WTC11 (cell line): ENCODE results near the gene ATF7IP. TPM values are rescaled to one million over a fixed set of nuclear protein-coding genes. Genes with fewer than 3 reads are reported as not detected.

Source experiments
- ATAC-seq: fragments of 200-7000 bp; cut with Tn5 transposase; 2 replicates; pipeline ENCODE4 v1.10.0; 2021; ENCODE audit warnings: mild to moderate bottlenecking, moderate library complexity
- CTCF ChIA-PET: fragments of 300-600 bp; sonication (Branson Sonifier 250); formaldehyde crosslinking; loops from one replicate; lab custom pipeline; 2021; ENCODE audit warnings: antibody characterized with exemption; lab: Charles Lee
- POLR2A ChIA-PET: fragments of 350-600 bp; sonication (Branson Sonifier 250); formaldehyde crosslinking; loops from one replicate; lab custom pipeline; 2021; ENCODE audit warnings: antibody characterized with exemption; lab: Charles Lee
- DNase-seq: peaks from one replicate; pipeline ENCODE4 v3.0.0; 2021; ENCODE audit warnings: low spot score
- H3K27ac Mint-ChIP-seq: 2 replicates; pipeline ENCODE4 v1.8.0; 2021; ENCODE audit warnings: mixed read lengths
- H3K27me3 Mint-ChIP-seq: 2 replicates; pipeline ENCODE4 v1.8.0; 2021; ENCODE audit warnings: low read depth, mild to moderate bottlenecking, moderate library complexity, mixed read lengths
- H3K36me3 Mint-ChIP-seq: 2 replicates; pipeline ENCODE4 v1.8.0; 2021; ENCODE audit warnings: mixed read lengths
- H3K4me1 Mint-ChIP-seq: 2 replicates; pipeline ENCODE4 v1.8.0; 2022; ENCODE audit warnings: mixed read lengths
- H3K4me3 Mint-ChIP-seq: 2 replicates; pipeline ENCODE4 v1.8.0; 2021; ENCODE audit warnings: mild to moderate bottlenecking, moderate library complexity, mixed read lengths
- H3K9me3 Mint-ChIP-seq: 2 replicates; pipeline ENCODE4 v1.8.0; 2021; ENCODE audit warnings: mixed read lengths
- CBFB ChIP-seq: sonication (generic); formaldehyde crosslinking; IDR thresholded peaks from 2 replicates; pipeline ENCODE4 v1.8.1; 2022; ENCODE audit warnings: mild to moderate bottlenecking, low read depth, missing genetic modification reagents
- CREB1 ChIP-seq: sonication (generic); formaldehyde crosslinking; IDR thresholded peaks from 2 replicates; pipeline ENCODE4 v1.8.0; 2023; ENCODE audit warnings: mild to moderate bottlenecking, missing genetic modification reagents
- ERG ChIP-seq: fragments of 250-450 bp; sonication (Bioruptor Pico); IDR thresholded peaks from 2 replicates; pipeline ENCODE4 v1.8.0; 2021; ENCODE audit warnings: mild to moderate bottlenecking
- ETV6 ChIP-seq: sonication (generic); formaldehyde crosslinking; IDR thresholded peaks from 2 replicates; pipeline ENCODE4 v1.8.1; 2022; ENCODE audit warnings: mild to moderate bottlenecking, missing genetic modification reagents
- GRHL2 ChIP-seq: fragments of 250-450 bp; sonication (Bioruptor Pico); IDR thresholded peaks from 2 replicates; pipeline ENCODE4 v1.8.0; 2022; ENCODE audit warnings: mild to moderate bottlenecking, moderate library complexity; ENCODE audit not compliant: insufficient replicate concordance, severe bottlenecking
- HMGXB4 ChIP-seq: sonication (generic); formaldehyde crosslinking; IDR thresholded peaks from 2 replicates; pipeline ENCODE4 v1.8.1; 2023; ENCODE audit warnings: mild to moderate bottlenecking, moderate library complexity, missing genetic modification reagents
- SMAD3 ChIP-seq: sonication (generic); formaldehyde crosslinking; IDR thresholded peaks from 2 replicates; pipeline ENCODE4 v1.8.0; 2022; ENCODE audit warnings: missing genetic modification reagents, mild to moderate bottlenecking, borderline replicate concordance
- SMAD4 ChIP-seq: sonication (generic); formaldehyde crosslinking; IDR thresholded peaks from 2 replicates; pipeline ENCODE4 v1.8.0; 2022; ENCODE audit warnings: mild to moderate bottlenecking, missing genetic modification reagents
- SP1 ChIP-seq: sonication (generic); formaldehyde crosslinking; conservative IDR thresholded peaks from 2 replicates; pipeline ENCODE4 v1.8.1; 2022; ENCODE audit warnings: missing genetic modification reagents
- ZNF396 ChIP-seq: fragments of 250-450 bp; sonication (Bioruptor Pico); IDR thresholded peaks from 2 replicates; pipeline ENCODE4 v1.8.0; 2021; ENCODE audit warnings: mild to moderate bottlenecking, moderate library complexity, borderline replicate concordance
- ZSCAN18 ChIP-seq: fragments of 250-450 bp; sonication (Bioruptor Pico); IDR thresholded peaks from 2 replicates; pipeline ENCODE4 v2.1.2; 2022; ENCODE audit warnings: mild to moderate bottlenecking, moderate library complexity
- total RNA-seq: library from RNA; stranded (reverse); gene quantifications from 3 replicates; pipeline ENCODE4 v1.2.3, GENCODE V29; 2021
- TF ChIP-seq, protein P1 (sequence below): fragments of 250-450 bp; sonication (Bioruptor Pico); conservative IDR thresholded peaks from 2 replicates; pipeline ENCODE4 v1.9.0; 2021; ENCODE audit warnings: mild to moderate bottlenecking
- TF ChIP-seq, protein P2 (sequence below): sonication (generic); formaldehyde crosslinking; IDR thresholded peaks from 2 replicates; pipeline ENCODE4 v1.8.0; 2022; ENCODE audit warnings: mild to moderate bottlenecking, missing genetic modification reagents
- TF ChIP-seq, protein P3 (sequence below): sonication (generic); formaldehyde crosslinking; IDR thresholded peaks from 2 replicates; pipeline ENCODE4 v1.8.0; 2023; ENCODE audit warnings: missing genetic modification reagents, mild to moderate bottlenecking, borderline replicate concordance
- TF ChIP-seq, protein P4 (sequence below): fragments of 200-600 bp; IDR thresholded peaks from 2 replicates; pipeline ENCODE4 v1.8.0; 2022; ENCODE audit warnings: antibody characterized with exemption

Gene ATF7IP
- total RNA-seq, 1 experiment from 2014 or later: 141 TPM

- Mint-ChIP-seq H3K4me1 (peaks cover 10% of the 10 kb centered on the region), H3K27me3 (no peaks in the 10 kb centered on the region), H3K9me3 (no peaks in the 10 kb centered on the region), H3K27ac (no peak overlapping the region), H3K36me3 (peaks cover 51% of the 10 kb centered on the region), H3K4me3 (no peak overlapping the region)
- ATAC-seq (no peak), DNase-seq (no peak)
- ChIA-PET CTCF (no interaction called here), POLR2A (no interaction called here)
- no peak for TF ChIP-seq SP1 (CRISPR knock-in tag)
- no peak for TF ChIP-seq CREB1 (CRISPR knock-in tag)
- no peak for TF ChIP-seq CBFB (CRISPR knock-in tag)
- TF ChIP-seq, protein P1, sequence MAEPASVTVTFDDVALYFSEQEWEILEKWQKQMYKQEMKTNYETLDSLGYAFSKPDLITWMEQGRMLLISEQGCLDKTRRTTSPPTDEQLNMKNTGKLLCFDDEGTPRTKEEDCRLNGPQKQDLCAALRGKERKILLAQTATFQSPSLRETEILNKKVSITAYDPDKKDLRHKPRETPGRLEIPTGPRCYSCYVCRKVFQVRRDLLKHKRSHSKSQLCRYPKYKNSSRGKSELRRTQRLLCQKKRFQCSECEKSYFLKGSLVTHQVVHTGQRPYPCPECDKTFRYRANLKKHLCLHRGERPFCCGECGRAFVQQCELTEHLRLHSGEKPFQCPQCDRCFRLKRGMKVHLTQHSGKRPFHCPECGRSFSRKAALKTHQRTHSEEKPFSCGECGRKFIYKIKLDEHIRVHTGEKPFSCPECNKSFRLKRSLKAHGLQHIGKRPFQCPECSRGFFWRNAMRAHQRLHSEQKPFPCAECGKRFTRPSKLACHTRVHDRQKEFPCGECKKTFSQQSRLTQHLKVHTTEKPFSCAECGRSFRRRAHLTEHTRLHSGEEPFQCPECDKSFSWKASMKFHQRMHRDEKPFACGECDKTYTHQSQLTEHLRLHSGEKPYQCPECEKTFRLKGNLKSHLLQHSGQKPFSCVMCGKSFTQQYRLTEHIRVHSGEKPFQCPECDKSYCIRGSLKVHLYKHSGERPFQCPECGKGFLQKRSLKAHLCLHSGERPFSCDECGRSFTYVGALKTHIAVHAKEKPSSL: no peak
- no peak for TF ChIP-seq ETV6 (CRISPR knock-in tag)
- TF ChIP-seq, protein P2, sequence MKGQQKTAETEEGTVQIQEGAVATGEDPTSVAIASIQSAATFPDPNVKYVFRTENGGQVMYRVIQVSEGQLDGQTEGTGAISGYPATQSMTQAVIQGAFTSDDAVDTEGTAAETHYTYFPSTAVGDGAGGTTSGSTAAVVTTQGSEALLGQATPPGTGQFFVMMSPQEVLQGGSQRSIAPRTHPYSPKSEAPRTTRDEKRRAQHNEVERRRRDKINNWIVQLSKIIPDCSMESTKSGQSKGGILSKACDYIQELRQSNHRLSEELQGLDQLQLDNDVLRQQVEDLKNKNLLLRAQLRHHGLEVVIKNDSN (CRISPR knock-in tag): no peak
- TF ChIP-seq SMAD4 (CRISPR knock-in tag): no peak
- no peak for TF ChIP-seq SMAD3 (CRISPR knock-in tag)
- no peak for TF ChIP-seq ZNF396 (CRISPR knock-in tag)
Measured at GRCh38 chr12:14435627-14436026, 70.1 kb downstream of the ATF7IP start.

DNA sequence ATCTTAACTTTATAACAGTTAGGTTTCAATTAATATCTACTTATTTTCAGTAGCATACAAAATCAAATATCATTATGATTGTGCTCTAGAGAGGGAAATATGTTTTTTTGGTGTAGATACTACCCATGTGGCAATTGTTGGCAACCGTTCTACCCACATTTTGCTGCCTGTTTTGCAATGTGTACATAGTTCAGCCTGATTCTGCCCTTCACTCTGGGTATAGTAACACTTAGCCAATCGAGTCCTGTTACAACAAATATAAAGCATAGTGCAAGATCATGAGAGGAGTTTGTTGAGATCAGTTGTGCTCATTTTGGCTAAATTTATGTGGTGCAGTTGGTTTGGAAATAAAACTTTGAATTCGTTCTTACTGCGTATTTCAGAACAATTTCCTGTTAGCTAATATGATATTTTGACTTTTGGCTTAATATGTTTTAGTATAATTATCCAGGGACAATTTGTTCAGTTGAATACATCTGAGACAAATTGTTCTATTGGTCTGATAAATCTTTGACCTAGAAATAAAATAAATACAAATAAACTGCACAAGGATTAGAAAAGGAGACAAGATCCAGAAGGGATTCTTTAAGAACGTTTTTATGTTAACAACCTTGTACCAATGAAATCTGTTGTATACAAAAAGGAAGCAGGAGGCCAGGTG is 76.9 kb downstream of the ATF7IP start:
- H3K9me3 Mint-ChIP-seq: no peaks in the 10 kb centered on the region
- H3K4me3 Mint-ChIP-seq: no peak overlapping the region
- peaks cover 74% of the 10 kb centered on the region for H3K36me3 Mint-ChIP-seq
- DNase-seq (no peak), ATAC-seq (no peak)
- no peaks in the 10 kb centered on the region for H3K27me3 Mint-ChIP-seq
- CTCF ChIA-PET: no interaction called here
- TF ChIP-seq GRHL2: no peak
- TF ChIP-seq, protein P2 (CRISPR knock-in tag): no peak
- TF ChIP-seq ZSCAN18 (CRISPR knock-in tag): no peak
- TF ChIP-seq, protein P3, sequence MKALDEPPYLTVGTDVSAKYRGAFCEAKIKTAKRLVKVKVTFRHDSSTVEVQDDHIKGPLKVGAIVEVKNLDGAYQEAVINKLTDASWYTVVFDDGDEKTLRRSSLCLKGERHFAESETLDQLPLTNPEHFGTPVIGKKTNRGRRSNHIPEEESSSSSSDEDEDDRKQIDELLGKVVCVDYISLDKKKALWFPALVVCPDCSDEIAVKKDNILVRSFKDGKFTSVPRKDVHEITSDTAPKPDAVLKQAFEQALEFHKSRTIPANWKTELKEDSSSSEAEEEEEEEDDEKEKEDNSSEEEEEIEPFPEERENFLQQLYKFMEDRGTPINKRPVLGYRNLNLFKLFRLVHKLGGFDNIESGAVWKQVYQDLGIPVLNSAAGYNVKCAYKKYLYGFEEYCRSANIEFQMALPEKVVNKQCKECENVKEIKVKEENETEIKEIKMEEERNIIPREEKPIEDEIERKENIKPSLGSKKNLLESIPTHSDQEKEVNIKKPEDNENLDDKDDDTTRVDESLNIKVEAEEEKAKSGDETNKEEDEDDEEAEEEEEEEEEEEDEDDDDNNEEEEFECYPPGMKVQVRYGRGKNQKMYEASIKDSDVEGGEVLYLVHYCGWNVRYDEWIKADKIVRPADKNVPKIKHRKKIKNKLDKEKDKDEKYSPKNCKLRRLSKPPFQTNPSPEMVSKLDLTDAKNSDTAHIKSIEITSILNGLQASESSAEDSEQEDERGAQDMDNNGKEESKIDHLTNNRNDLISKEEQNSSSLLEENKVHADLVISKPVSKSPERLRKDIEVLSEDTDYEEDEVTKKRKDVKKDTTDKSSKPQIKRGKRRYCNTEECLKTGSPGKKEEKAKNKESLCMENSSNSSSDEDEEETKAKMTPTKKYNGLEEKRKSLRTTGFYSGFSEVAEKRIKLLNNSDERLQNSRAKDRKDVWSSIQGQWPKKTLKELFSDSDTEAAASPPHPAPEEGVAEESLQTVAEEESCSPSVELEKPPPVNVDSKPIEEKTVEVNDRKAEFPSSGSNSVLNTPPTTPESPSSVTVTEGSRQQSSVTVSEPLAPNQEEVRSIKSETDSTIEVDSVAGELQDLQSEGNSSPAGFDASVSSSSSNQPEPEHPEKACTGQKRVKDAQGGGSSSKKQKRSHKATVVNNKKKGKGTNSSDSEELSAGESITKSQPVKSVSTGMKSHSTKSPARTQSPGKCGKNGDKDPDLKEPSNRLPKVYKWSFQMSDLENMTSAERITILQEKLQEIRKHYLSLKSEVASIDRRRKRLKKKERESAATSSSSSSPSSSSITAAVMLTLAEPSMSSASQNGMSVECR (CRISPR knock-in tag): no peak
- TF ChIP-seq HMGXB4 (CRISPR knock-in tag): no peak
- TF ChIP-seq ERG (CRISPR knock-in tag): no peak
- TF ChIP-seq, protein P4, sequence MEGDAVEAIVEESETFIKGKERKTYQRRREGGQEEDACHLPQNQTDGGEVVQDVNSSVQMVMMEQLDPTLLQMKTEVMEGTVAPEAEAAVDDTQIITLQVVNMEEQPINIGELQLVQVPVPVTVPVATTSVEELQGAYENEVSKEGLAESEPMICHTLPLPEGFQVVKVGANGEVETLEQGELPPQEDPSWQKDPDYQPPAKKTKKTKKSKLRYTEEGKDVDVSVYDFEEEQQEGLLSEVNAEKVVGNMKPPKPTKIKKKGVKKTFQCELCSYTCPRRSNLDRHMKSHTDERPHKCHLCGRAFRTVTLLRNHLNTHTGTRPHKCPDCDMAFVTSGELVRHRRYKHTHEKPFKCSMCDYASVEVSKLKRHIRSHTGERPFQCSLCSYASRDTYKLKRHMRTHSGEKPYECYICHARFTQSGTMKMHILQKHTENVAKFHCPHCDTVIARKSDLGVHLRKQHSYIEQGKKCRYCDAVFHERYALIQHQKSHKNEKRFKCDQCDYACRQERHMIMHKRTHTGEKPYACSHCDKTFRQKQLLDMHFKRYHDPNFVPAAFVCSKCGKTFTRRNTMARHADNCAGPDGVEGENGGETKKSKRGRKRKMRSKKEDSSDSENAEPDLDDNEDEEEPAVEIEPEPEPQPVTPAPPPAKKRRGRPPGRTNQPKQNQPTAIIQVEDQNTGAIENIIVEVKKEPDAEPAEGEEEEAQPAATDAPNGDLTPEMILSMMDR: no peak
- H3K27ac Mint-ChIP-seq: no peak overlapping the region
- no peaks in the 10 kb centered on the region for H3K4me1 Mint-ChIP-seq
- POLR2A ChIA-PET: no interaction called here
